ENCODE results near the gene RPS6KB1.

RPS6KB1 gene

GRCh38 chr17:59876107-59876506 is 16.8 kb upstream of the RPS6KB1 start:
- no peak for TF ChIP-seq CTCF (IDR thresholded peaks at IDR 0.05; ENCODE audit: low read depth, low read length, missing control alignments)
- H3K4me3 ChIP-seq (ENCODE audit: low read depth, low read length), result no peak overlapping the region
- DNase-seq (ENCODE audit: low read depth), result no peak

GRCh38 chr17:59877965-59878364 is 15.0 kb upstream of the RPS6KB1 start:
- no peak overlapping the region for H3K4me3 ChIP-seq (ENCODE audit: low read depth, low read length)
- TF ChIP-seq CTCF (IDR thresholded peaks at IDR 0.05; ENCODE audit: low read depth, low read length, missing control alignments), result no peak

GRCh38 chr17:59878624-59879023 is 14.3 kb upstream of the RPS6KB1 start:
- no peak overlapping the region for H3K4me3 ChIP-seq (ENCODE audit: low read depth, low read length)
- DNase-seq (ENCODE audit: low read depth), result no peak
- TF ChIP-seq CTCF (IDR thresholded peaks at IDR 0.05; ENCODE audit: low read depth, low read length, missing control alignments), result no peak

More at GRCh38 chr17:59877965-59878364, 15.0 kb upstream of the RPS6KB1 start:
- no peak for DNase-seq (ENCODE audit: low read depth)

GRCh38 chr17:59884861-59885260 is 8.1 kb upstream of the RPS6KB1 start:
- H3K4me3 ChIP-seq (ENCODE audit: low read depth, low read length), result no peak overlapping the region
- TF ChIP-seq CTCF (IDR thresholded peaks at IDR 0.05; ENCODE audit: low read depth, low read length, missing control alignments), result no peak
- DNase-seq (ENCODE audit: low read depth), result no peak

GRCh38 chr17:59888145-59888750 is 4.7 kb upstream of the RPS6KB1 start:
- DNase-seq (ENCODE audit: low read depth), result no peak
- no peak for TF ChIP-seq CTCF (IDR thresholded peaks at IDR 0.05; ENCODE audit: low read depth, low read length, missing control alignments)
- no peak overlapping the region for H3K4me3 ChIP-seq (ENCODE audit: low read depth, low read length)

GRCh38 chr17:59890720-59891119 is 2.2 kb upstream of the RPS6KB1 start:
- TF ChIP-seq CTCF (IDR thresholded peaks at IDR 0.05; ENCODE audit: low read depth, low read length, missing control alignments), result no peak
- DNase-seq (ENCODE audit: low read depth), result no peak
- H3K4me3 ChIP-seq (ENCODE audit: low read depth, low read length), result no peak overlapping the region

- no peak for DNase-seq (ENCODE audit: low read depth)
- TF ChIP-seq CTCF (IDR thresholded peaks at IDR 0.05; ENCODE audit: low read depth, low read length, missing control alignments), result no peak
- peak overlapping the region; percentile 58 for H3K4me3 ChIP-seq (ENCODE audit: low read depth, low read length)
Measured at GRCh38 chr17:59892251-59892923, 534 bp upstream of the RPS6KB1 start.
